Inflammatory macrophage treated with lipopolysaccharide for 1 hour (primary cell): ENCODE data around the gene OLR1.
"Not testable (repeated sequence)": the region's sequence is repeated elsewhere in the genome, so short reads cannot be mapped to it uniquely, and the experiment has no call there.

Source experiments
- DNase-seq, 2 donors: peaks; one replicate each; pipeline ENCODE4 v3.0.0-alpha.2; 2020 to 2022

Gene OLR1

GRCh38 chr12:10171973-10172728 is at the start of gene OLR1:
Gene OLR1, minus strand, starts transcription at chr12:10172132. Its CDS starts 55 bp downstream, at chr12:10172077.
- peak; percentile 89 to 90 for DNase-seq

GRCh38 chr12:10220398-10221077 is 48.6 kb upstream of the OLR1 start:
- DNase-seq, result no peak

- DNase-seq, result peak; percentile 27 to 55
These were observed 46.1 kb upstream of the OLR1 start for GRCh38 chr12:10218021-10218420.

GRCh38 chr12:10215946-10216345 is 44.0 kb upstream of the OLR1 start:
- not testable (repeated sequence) for DNase-seq

GRCh38 chr12:10215436-10215835 is 43.5 kb upstream of the OLR1 start:
- DNase-seq, result no peak

GRCh38 chr12:10214895-10215267 is 42.9 kb upstream of the OLR1 start:
- DNase-seq, result peak; percentile 28 to 35

GRCh38 chr12:10214136-10214894 is 42.4 kb upstream of the OLR1 start:
- DNase-seq, result peak; percentile 8 to 29

GRCh38 chr12:10213168-10214135 is 41.5 kb upstream of the OLR1 start:
- DNase-seq, result peak; percentile 93 to 98

GRCh38 chr12:10212739-10213131 is 40.8 kb upstream of the OLR1 start, which contains the start of gene GABARAPL1:
Gene GABARAPL1, plus strand, starts transcription at chr12:10212877. Its CDS starts 253 bp downstream, at chr12:10213130.
- DNase-seq, result peak; percentile 74 to 89

- peak; percentile 98 for DNase-seq
These were observed 40.2 kb upstream of the OLR1 start for GRCh38 chr12:10211940-10212738.

- DNase-seq, result no peak
These were observed 39.4 kb upstream of the OLR1 start for GRCh38 chr12:10211101-10211939.

- no peak for DNase-seq
These were observed 38.3 kb upstream of the OLR1 start for GRCh38 chr12:10210225-10210624.

- DNase-seq, result no peak
These were observed 35.2 kb upstream of the OLR1 start for GRCh38 chr12:10207136-10207535.

GRCh38 chr12:10205220-10205807 is 33.4 kb upstream of the OLR1 start:
- no peak for DNase-seq

- DNase-seq, result not testable (repeated sequence)
These were observed 32.6 kb upstream of the OLR1 start for GRCh38 chr12:10204495-10204894.

GRCh38 chr12:10197879-10198278 is 25.9 kb upstream of the OLR1 start:
- DNase-seq, result no peak

GRCh38 chr12:10196210-10196609 is 24.3 kb upstream of the OLR1 start:
- no peak for DNase-seq

- DNase-seq, result no peak
These were observed 22.3 kb upstream of the OLR1 start for GRCh38 chr12:10194160-10194670.

GRCh38 chr12:10191865-10192264 is 19.9 kb upstream of the OLR1 start:
- no peak for DNase-seq
